GM12872 (cell line): ENCODE results near the gene ITSN2.

Source experiments
- TF ChIP-seq, protein P1 (sequence below): IDR thresholded peaks from 3 replicates; pipeline ENCODE4 v1.5.1; 2011; ENCODE audit warnings: low read depth, mild to moderate bottlenecking, low read length, moderate library complexity; ENCODE audit not compliant: insufficient read depth

Gene ITSN2

DNA sequence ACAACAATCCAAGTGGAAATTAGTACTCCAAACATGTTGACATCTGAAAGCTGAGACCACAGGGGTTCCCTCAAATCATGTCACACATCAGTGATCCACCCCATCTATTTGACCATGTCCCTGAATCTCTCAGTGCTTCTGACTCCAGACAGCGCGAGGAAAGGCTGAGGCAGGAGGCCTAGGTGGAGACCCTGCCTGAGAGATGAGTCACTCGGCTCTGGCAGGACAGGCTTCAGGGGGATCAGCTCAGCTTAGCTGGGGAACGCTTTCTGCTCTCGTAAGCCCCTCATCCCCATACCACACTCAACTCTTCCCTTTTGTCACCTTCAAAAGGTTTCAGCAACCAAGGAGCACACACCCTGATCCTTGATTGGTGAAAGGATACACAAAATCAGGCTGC, 191.3 kb downstream of the ITSN2 start:
- TF ChIP-seq, protein P1, sequence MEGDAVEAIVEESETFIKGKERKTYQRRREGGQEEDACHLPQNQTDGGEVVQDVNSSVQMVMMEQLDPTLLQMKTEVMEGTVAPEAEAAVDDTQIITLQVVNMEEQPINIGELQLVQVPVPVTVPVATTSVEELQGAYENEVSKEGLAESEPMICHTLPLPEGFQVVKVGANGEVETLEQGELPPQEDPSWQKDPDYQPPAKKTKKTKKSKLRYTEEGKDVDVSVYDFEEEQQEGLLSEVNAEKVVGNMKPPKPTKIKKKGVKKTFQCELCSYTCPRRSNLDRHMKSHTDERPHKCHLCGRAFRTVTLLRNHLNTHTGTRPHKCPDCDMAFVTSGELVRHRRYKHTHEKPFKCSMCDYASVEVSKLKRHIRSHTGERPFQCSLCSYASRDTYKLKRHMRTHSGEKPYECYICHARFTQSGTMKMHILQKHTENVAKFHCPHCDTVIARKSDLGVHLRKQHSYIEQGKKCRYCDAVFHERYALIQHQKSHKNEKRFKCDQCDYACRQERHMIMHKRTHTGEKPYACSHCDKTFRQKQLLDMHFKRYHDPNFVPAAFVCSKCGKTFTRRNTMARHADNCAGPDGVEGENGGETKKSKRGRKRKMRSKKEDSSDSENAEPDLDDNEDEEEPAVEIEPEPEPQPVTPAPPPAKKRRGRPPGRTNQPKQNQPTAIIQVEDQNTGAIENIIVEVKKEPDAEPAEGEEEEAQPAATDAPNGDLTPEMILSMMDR = no peak

DNA sequence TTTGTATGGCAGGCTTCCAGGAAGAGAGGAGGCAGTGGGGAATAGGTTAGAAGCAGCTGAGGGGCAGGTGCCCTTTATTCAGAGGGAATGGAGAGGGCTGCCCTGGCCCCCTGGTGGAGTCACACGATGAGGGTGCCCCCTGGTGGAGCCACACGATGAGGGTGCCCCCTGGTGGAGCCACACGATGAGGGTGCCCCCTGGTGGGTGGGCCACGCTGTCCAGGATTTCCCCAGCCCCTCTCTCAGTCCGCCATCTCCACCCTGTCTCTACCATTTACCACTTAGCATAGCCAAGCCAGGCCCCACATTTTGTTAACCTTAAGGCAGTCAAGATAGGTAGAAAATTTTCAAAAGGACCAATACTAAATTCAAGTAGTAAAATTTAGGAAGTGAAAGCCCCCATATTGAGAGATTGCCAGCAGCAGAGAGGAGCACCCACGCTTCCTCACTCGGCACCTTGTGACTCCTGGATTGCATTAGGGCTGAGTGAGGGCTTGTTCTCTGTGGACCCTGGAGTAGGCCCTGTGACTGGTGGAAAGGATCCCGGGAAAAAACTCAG, 195.8 kb downstream of the ITSN2 start:
- TF ChIP-seq, protein P1 = peak; percentile 90

DNA sequence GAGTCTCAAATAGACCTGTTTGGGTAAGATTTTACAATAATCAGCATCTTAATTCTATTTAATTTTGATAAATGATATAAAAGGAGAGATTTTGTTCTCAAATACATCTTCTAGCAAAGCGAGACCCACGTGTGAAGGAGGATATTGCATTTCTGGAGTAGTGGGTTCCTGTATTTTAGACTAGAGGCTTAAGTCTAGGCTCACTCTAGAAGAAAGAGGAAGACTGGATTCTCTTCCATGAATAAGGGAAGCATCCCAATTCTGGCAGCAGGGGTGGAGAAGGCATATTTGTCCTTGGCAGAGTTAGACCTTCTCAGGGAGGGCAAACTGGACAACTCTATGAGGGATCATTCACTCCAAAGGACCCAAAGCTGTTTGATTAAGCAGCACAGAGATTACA, 196.7 kb downstream of the ITSN2 start:
- TF ChIP-seq, protein P1 = no peak

DNA sequence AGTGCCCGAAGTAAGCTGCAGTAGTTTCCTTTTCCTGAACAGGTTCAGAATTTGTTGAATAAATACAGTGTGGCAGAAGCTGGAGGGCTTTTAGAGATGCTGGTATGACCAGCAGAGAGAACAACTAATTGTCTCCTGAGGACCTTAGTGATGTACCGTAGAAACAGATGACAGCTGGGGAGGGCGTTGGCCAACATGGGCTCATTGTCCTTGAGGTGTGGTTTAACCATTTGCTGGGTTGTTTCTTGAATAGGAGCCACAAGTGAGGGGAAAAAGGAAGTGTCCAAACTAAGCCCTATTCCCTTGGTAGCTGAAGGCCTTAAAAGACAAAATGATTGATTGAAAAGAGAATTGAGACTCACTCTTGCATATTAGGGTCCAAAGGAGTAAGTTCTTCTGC, 197.2 kb downstream of the ITSN2 start:
- TF ChIP-seq, protein P1 = no peak

DNA sequence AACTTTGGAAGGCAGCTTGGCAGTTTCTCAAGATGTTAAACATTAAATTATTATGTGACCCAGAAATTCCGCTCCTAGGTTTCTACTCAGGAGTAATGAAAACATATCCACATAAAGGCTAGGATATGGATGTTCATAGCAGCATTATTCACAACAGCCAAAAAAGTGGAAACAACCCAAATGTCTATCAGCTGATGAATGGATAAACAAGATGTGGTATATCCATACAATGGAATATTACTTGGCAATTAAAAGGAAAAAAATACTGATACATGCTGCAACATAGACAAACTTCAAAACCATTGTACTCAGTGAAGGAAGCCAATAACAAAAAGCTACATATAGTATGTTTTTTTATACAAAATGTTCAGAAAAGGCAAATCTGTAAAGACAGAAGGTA, 197.8 kb downstream of the ITSN2 start:
- TF ChIP-seq, protein P1 = no peak

DNA sequence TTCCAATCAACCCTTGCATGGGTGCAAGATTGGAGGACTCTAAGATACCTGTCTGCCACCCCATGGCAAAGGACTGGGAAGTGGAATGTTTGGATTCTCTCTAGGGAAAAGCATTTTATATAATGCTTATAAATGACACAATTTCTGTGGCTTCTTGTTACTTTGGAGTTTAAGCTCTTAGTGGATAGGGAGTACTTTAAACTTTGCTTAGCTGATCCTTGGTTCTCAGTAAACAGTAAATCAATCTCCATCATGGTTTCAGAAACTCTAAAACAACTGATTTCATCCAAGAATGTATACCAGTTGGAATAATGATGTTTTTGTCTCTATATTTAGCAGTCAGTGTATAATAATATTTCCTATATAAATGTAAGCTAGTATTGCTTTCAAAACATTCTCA, 199.6 kb downstream of the ITSN2 start:
- TF ChIP-seq, protein P1 = no peak

DNA sequence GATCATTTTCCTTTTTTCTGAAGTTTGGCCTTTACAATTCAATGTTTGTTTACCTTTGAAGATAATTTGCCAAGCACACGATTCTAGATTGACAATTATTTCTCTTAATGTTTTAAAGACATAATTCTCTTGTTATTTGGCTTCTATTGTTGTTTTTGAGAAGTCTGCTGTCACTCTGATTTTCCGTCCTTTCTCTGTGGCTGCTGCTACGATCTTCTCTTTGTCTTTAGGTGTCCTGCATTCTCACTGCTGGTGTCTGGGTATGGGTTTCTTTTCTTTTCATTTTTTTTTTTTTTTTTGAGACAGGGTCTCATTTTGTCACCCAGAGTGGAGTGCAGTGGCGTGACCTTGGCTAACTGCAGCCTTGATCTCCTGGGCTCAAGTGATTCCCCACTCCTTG, 200.6 kb downstream of the ITSN2 start:
- TF ChIP-seq, protein P1 = no peak
